ENCODE data around the gene PTGES3.

PTGES3 gene

GRCh38 chr12:56694161-56694560 is 6.1 kb upstream of the PTGES3 start:
- ChIA-PET POLR2A (no interaction called here), CTCF (no interaction called here)
- H3K4me3 ChIP-seq (ENCODE audit: control insufficient read depth in 1 of 7, extremely low read depth in 1 of 7, insufficient read depth in 4 of 7, low read depth in 2 of 7, low read length in 6 of 7), result no peak overlapping the region
- no peak for DNase-seq
- H3K4me1 ChIP-seq (ENCODE audit: control extremely low read depth in 1 of 4, control insufficient read depth in 4 of 4, insufficient read depth in 4 of 4, low read length in 3 of 4), result peaks cover under 1 to 6% (median 5%) of the 10 kb centered on the region in 4 experiments
- WGBS (ENCODE audit: insufficient coverage), result 98% methylated on average over 3 of the region's 5 CpGs
- no peaks in the 10 kb centered on the region for H3K27me3 ChIP-seq (replicated peaks in 2 of 5; ENCODE audit: control insufficient read depth in 4 of 5, insufficient read depth in 5 of 5, low read length in 4 of 5)
- H3K36me3 ChIP-seq (ENCODE audit: control insufficient read depth in 4 of 4, insufficient read depth in 4 of 4, low read length in 3 of 4), result no peaks in the 10 kb centered on the region
- H3K27ac ChIP-seq (ENCODE audit: insufficient read depth in 1 of 2, low read depth in 1 of 2, low read length in 2 of 2, poor library complexity in 1 of 2, severe bottlenecking in 2 of 2), result no peak overlapping the region
- no peaks in the 10 kb centered on the region for H3K9me3 ChIP-seq (ENCODE audit: control extremely low read depth in 1 of 5, control insufficient read depth in 4 of 5, insufficient read depth in 2 of 5, low read depth in 1 of 5, low read length in 4 of 5)

- Histone ChIP-seq H3K27me3 (replicated peaks in 2 of 5; ENCODE audit: control insufficient read depth in 4 of 5, insufficient read depth in 5 of 5, low read length in 4 of 5) (no peaks in the 10 kb centered on the region), H3K4me3 (ENCODE audit: control insufficient read depth in 1 of 7, extremely low read depth in 1 of 7, insufficient read depth in 4 of 7, low read depth in 2 of 7, low read length in 6 of 7) (peak overlapping the region; percentile 48 to 81 (median 69)), H3K27ac (ENCODE audit: insufficient read depth in 1 of 2, low read depth in 1 of 2, low read length in 2 of 2, poor library complexity in 1 of 2, severe bottlenecking in 2 of 2) (peak overlapping the region; percentile 95 to 99), H3K4me1 (ENCODE audit: control extremely low read depth in 1 of 4, control insufficient read depth in 4 of 4, insufficient read depth in 4 of 4, low read length in 3 of 4) (peaks cover 12 to 42% (median 33%) of the 10 kb centered on the region in 4 experiments), H3K9me3 (ENCODE audit: control extremely low read depth in 1 of 5, control insufficient read depth in 4 of 5, insufficient read depth in 2 of 5, low read depth in 1 of 5, low read length in 4 of 5) (no peaks in the 10 kb centered on the region), H3K36me3 (ENCODE audit: control insufficient read depth in 4 of 4, insufficient read depth in 4 of 4, low read length in 3 of 4) (peaks cover 0 to 7% (median 0%) of the 10 kb centered on the region in 4 experiments)
- 3% methylated on average over 6 of the region's 7 CpGs for WGBS (ENCODE audit: insufficient coverage)
- CTCF ChIA-PET, result interaction anchor here (0.7 to 1.4 kb wide), 7 partner anchors 10 to 46 kb away, joined by 3 to 4 read pairs (median 3); no protein-coding TSS in a partner anchor
- DNase-seq, result peak in 1 of 3 donors; percentile 52
- POLR2A ChIA-PET, result interaction anchor here (0.7 to 2.1 kb wide), 5 partner anchors 28 to 60 kb away, joined by 3 to 9 read pairs (median 4); partner anchors contain the start of gene NACA
These were observed 694 bp upstream of the PTGES3 start for GRCh38 chr12:56688846-56689109.

- ChIA-PET POLR2A (interaction anchor here (0.9 to 2.1 kb wide), 3 partner anchors 29 to 38 kb away, joined by 3 to 9 read pairs (median 4); partner anchors contain the start of gene NACA), CTCF (interaction anchor here (2.0 kb wide), 1 partner anchor 51 kb away, joined by 7 read pairs; no protein-coding TSS in a partner anchor)
- WGBS (ENCODE audit: insufficient coverage), result under 1% methylated on average over 53 of the region's 62 CpGs
- peak overlapping the region; percentile 97 to 99 for H3K27ac ChIP-seq (ENCODE audit: insufficient read depth in 1 of 2, low read depth in 1 of 2, low read length in 2 of 2, poor library complexity in 1 of 2, severe bottlenecking in 2 of 2)
- H3K9me3 ChIP-seq (ENCODE audit: control extremely low read depth in 1 of 5, control insufficient read depth in 4 of 5, insufficient read depth in 2 of 5, low read depth in 1 of 5, low read length in 4 of 5), result no peaks in the 10 kb centered on the region
- peaks cover 0 to 7% (median 0%) of the 10 kb centered on the region in 4 experiments for H3K36me3 ChIP-seq (ENCODE audit: control insufficient read depth in 4 of 4, insufficient read depth in 4 of 4, low read length in 3 of 4)
- H3K4me1 ChIP-seq (ENCODE audit: control extremely low read depth in 1 of 4, control insufficient read depth in 4 of 4, insufficient read depth in 4 of 4, low read length in 3 of 4), result peaks cover 12 to 49% (median 36%) of the 10 kb centered on the region in 4 experiments
- H3K27me3 ChIP-seq (replicated peaks in 2 of 5; ENCODE audit: control insufficient read depth in 4 of 5, insufficient read depth in 5 of 5, low read length in 4 of 5), result no peaks in the 10 kb centered on the region
- peak; percentile 56 to 76 (median 63) for DNase-seq
- H3K4me3 ChIP-seq (ENCODE audit: control insufficient read depth in 1 of 7, extremely low read depth in 1 of 7, insufficient read depth in 4 of 7, low read depth in 2 of 7, low read length in 6 of 7), result peak overlapping the region; percentile 91 to 100 (median 96)
These were observed 608 bp downstream of the PTGES3 start for GRCh38 chr12:56687223-56688128.

GRCh38 chr12:56684745-56685359 is 3.2 kb downstream of the PTGES3 start:
- POLR2A ChIA-PET, result interaction anchor here (1.3 kb wide), 1 partner anchor 41 kb away, joined by 6 read pairs; the partner anchor contains the start of gene NACA
- no peak for DNase-seq
- Histone ChIP-seq H3K9me3 (ENCODE audit: control extremely low read depth in 1 of 5, control insufficient read depth in 4 of 5, insufficient read depth in 2 of 5, low read depth in 1 of 5, low read length in 4 of 5) (no peaks in the 10 kb centered on the region), H3K27me3 (replicated peaks in 2 of 5; ENCODE audit: control insufficient read depth in 4 of 5, insufficient read depth in 5 of 5, low read length in 4 of 5) (no peaks in the 10 kb centered on the region), H3K27ac (ENCODE audit: insufficient read depth in 1 of 2, low read depth in 1 of 2, low read length in 2 of 2, poor library complexity in 1 of 2, severe bottlenecking in 2 of 2) (peak overlapping the region; percentile 71 to 99), H3K4me3 (ENCODE audit: control insufficient read depth in 1 of 7, extremely low read depth in 1 of 7, insufficient read depth in 4 of 7, low read depth in 2 of 7, low read length in 6 of 7) (peak overlapping the region in 6 of 7 experiments; percentile 8 to 96 (median 48)), H3K36me3 (ENCODE audit: control insufficient read depth in 4 of 4, insufficient read depth in 4 of 4, low read length in 3 of 4) (peaks cover 0 to 15% (median 7%) of the 10 kb centered on the region in 4 experiments), H3K4me1 (ENCODE audit: control extremely low read depth in 1 of 4, control insufficient read depth in 4 of 4, insufficient read depth in 4 of 4, low read length in 3 of 4) (peaks cover 12 to 56% (median 37%) of the 10 kb centered on the region in 4 experiments)
- CTCF ChIA-PET, result interaction anchor here (0.6 to 1.8 kb wide), 9 partner anchors 14 to 83 kb away, joined by 3 to 4 read pairs (median 3); no protein-coding TSS in a partner anchor
- 70% methylated on average over 2 of the region's 8 CpGs for WGBS (ENCODE audit: insufficient coverage)

- Histone ChIP-seq H3K27me3 (replicated peaks in 2 of 5; ENCODE audit: control insufficient read depth in 4 of 5, insufficient read depth in 5 of 5, low read length in 4 of 5) (no peaks in the 10 kb centered on the region), H3K36me3 (ENCODE audit: control insufficient read depth in 4 of 4, insufficient read depth in 4 of 4, low read length in 3 of 4) (peaks cover 0 to 24% (median 10%) of the 10 kb centered on the region in 4 experiments), H3K9me3 (ENCODE audit: control extremely low read depth in 1 of 5, control insufficient read depth in 4 of 5, insufficient read depth in 2 of 5, low read depth in 1 of 5, low read length in 4 of 5) (no peaks in the 10 kb centered on the region), H3K4me1 (ENCODE audit: control extremely low read depth in 1 of 4, control insufficient read depth in 4 of 4, insufficient read depth in 4 of 4, low read length in 3 of 4) (peaks cover 8 to 41% (median 29%) of the 10 kb centered on the region in 4 experiments), H3K27ac (ENCODE audit: insufficient read depth in 1 of 2, low read depth in 1 of 2, low read length in 2 of 2, poor library complexity in 1 of 2, severe bottlenecking in 2 of 2) (no peak overlapping the region), H3K4me3 (ENCODE audit: control insufficient read depth in 1 of 7, extremely low read depth in 1 of 7, insufficient read depth in 4 of 7, low read depth in 2 of 7, low read length in 6 of 7) (no peak overlapping the region)
- no peak for DNase-seq
- 100% methylated on average over 4 of the region's 6 CpGs for WGBS (ENCODE audit: insufficient coverage)
- CTCF ChIA-PET, result interaction anchor here (1.6 to 2.0 kb wide), 2 partner anchors 9 to 11 kb away, joined by 4 to 6 read pairs; no protein-coding TSS in a partner anchor
- POLR2A ChIA-PET, result no interaction called here
These were observed 5.8 kb downstream of the PTGES3 start for GRCh38 chr12:56682323-56682722.

GRCh38 chr12:56679883-56680575 is 8.1 kb downstream of the PTGES3 start:
- peaks cover 5 to 30% (median 17%) of the 10 kb centered on the region in 4 experiments for H3K4me1 ChIP-seq (ENCODE audit: control extremely low read depth in 1 of 4, control insufficient read depth in 4 of 4, insufficient read depth in 4 of 4, low read length in 3 of 4)
- ChIA-PET CTCF (no interaction called here), POLR2A (interaction anchor here (0.7 to 1.2 kb wide), 3 partner anchors 10 to 585 kb away, joined by 3 read pairs; no protein-coding TSS in a partner anchor)
- no peak overlapping the region for H3K4me3 ChIP-seq (ENCODE audit: control insufficient read depth in 1 of 7, extremely low read depth in 1 of 7, insufficient read depth in 4 of 7, low read depth in 2 of 7, low read length in 6 of 7)
- no peaks in the 10 kb centered on the region for H3K27me3 ChIP-seq (replicated peaks in 2 of 5; ENCODE audit: control insufficient read depth in 4 of 5, insufficient read depth in 5 of 5, low read length in 4 of 5)
- H3K9me3 ChIP-seq (ENCODE audit: control extremely low read depth in 1 of 5, control insufficient read depth in 4 of 5, insufficient read depth in 2 of 5, low read depth in 1 of 5, low read length in 4 of 5), result no peaks in the 10 kb centered on the region
- H3K36me3 ChIP-seq (ENCODE audit: control insufficient read depth in 4 of 4, insufficient read depth in 4 of 4, low read length in 3 of 4), result peaks cover 0 to 21% (median 11%) of the 10 kb centered on the region in 4 experiments
- DNase-seq, result no peak
- WGBS (ENCODE audit: insufficient coverage), result 100% methylated on average over 3 of the region's 13 CpGs
- no peak overlapping the region for H3K27ac ChIP-seq (ENCODE audit: insufficient read depth in 1 of 2, low read depth in 1 of 2, low read length in 2 of 2, poor library complexity in 1 of 2, severe bottlenecking in 2 of 2)

Measured in common myeloid progenitor, CD34-positive (primary cell).